ENCODE measurements around the gene PTPMT1.
"Not testable (repeated sequence)": the region's sequence is repeated elsewhere in the genome, so short reads cannot be mapped to it uniquely, and the experiment has no call there.

Gene PTPMT1

GRCh38 chr11:47533690-47534151 is 31.7 kb upstream of the PTPMT1 start:
- no peak for DNase-seq

DNA sequence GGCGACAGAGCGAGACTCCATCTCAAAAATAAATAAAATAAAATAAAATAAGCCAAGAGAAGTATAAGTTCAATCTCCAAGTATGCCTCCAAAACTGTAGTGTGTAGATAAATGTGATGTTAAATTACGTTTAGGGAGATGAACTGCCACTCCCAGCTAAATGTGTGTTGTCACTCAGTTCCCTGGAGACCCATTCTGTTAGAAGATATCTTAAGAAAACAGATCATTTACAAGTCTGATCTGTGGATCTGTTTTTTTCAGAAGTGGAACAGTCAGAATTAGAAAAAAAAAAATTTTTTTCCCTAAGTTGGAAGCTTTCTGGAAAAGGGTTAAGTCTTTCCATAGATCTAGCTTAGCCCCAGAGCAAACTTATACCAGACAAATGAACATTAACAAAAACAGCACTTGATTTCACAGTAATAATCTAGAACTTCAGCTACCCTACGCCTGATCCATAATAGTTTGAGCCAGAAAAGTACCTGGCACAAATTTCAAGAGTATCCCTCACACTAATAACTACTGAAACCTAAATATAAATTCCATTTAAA is 30.6 kb upstream of the PTPMT1 start:
- no peak for TF ChIP-seq POLR2A (IDR thresholded peaks at IDR 0.05; ENCODE audit: low read length)
- no peak for TF ChIP-seq GATA1 (IDR thresholded peaks at IDR 0.05; ENCODE audit: low read depth, low read length)
- DNase-seq, result peak; percentile 54 to 70

More at GRCh38 chr11:47533690-47534151, 31.7 kb upstream of the PTPMT1 start:
- TF ChIP-seq GATA1 (IDR thresholded peaks at IDR 0.05; ENCODE audit: low read depth, low read length) (no peak), POLR2A (IDR thresholded peaks at IDR 0.05; ENCODE audit: low read length) (no peak)

DNA sequence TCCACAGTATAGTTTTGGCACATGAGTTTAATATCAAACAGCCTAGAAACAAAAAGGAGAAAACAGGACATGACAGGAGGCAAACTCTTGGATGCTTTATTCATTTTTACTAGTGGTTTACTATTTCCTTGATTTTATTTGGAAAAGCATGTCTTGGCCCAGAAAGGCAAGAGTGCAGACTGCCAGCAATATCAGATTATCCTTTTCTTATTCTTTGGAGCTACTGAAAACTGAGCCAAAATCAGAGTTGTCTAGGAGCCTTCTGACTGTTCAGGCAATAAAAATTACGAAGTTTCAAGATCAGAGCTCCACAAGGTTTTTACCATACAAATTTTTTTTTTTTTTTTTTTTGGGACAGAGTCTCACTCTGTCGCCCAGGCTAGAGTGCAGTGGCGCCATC is 28.5 kb upstream of the PTPMT1 start:
- TF ChIP-seq GATA1 (IDR thresholded peaks at IDR 0.05; ENCODE audit: low read depth, low read length) (no peak), POLR2A (IDR thresholded peaks at IDR 0.05; ENCODE audit: low read length) (no peak)
- no peak for DNase-seq

- TF ChIP-seq POLR2A (IDR thresholded peaks at IDR 0.05; ENCODE audit: low read length), result no peak
- no peak for DNase-seq
Measured at GRCh38 chr11:47538741-47539565, 26.4 kb upstream of the PTPMT1 start.

GRCh38 chr11:47539681-47540039 is 25.7 kb upstream of the PTPMT1 start:
- TF ChIP-seq GATA1 (IDR thresholded peaks at IDR 0.05; ENCODE audit: low read depth, low read length), result no peak
- TF ChIP-seq POLR2A (IDR thresholded peaks at IDR 0.05; ENCODE audit: low read length), result no peak
- DNase-seq, result no peak

DNA sequence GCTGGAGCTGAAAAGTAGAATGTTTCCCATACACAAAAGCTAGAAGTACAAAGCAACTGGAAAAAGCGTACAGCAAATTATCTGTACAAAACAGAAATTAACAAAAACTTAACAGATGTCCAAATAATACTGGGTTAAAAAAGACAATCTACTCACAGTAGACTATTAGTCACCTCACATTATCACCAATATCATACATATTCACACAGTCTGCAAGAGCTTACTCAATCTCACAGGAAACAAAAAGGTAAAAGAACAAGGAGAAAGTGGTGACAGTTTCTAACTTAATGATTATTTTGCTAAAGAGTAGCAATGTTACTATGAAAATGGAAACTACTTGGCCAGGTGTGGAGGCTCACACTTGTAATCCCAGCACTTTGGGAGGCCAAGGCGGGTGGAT is 24.3 kb upstream of the PTPMT1 start:
- TF ChIP-seq GATA1 (IDR thresholded peaks at IDR 0.05; ENCODE audit: low read depth, low read length) (no peak), POLR2A (IDR thresholded peaks at IDR 0.05; ENCODE audit: low read length) (no peak)
- DNase-seq, result no peak

DNA sequence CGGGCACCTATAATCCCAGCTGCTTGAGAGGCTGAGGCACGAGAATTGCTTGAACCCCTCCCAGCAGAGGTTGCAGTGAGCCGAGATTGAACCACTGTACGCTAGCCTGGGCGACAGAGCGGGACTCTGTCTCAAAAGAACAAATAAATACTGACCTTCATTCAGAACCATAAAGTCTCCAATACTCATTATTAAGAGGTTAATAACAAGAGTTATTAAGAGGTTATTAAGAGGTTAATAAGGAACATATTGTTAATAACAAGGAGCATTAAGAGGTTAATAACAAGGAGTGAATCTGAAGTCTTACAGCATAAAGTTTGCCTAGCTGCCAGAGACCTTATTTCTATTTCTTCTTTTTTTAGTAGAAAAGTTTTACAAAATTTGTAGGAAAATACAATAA is 20.1 kb upstream of the PTPMT1 start:
- DNase-seq, result no peak
- TF ChIP-seq POLR2A (IDR thresholded peaks at IDR 0.05; ENCODE audit: low read length) (no peak), GATA1 (IDR thresholded peaks at IDR 0.05; ENCODE audit: low read depth, low read length) (no peak)

GRCh38 chr11:47546274-47546673 is 19.1 kb upstream of the PTPMT1 start:
- not testable (repeated sequence) for DNase-seq

- TF ChIP-seq POLR2A (IDR thresholded peaks at IDR 0.05; ENCODE audit: low read length), result no peak
- no peak for TF ChIP-seq GATA1 (IDR thresholded peaks at IDR 0.05; ENCODE audit: low read depth, low read length)
- peak in 1 of 2 experiments; percentile 63 for DNase-seq
Measured at GRCh38 chr11:47550288-47551047, 14.9 kb upstream of the PTPMT1 start.

DNA sequence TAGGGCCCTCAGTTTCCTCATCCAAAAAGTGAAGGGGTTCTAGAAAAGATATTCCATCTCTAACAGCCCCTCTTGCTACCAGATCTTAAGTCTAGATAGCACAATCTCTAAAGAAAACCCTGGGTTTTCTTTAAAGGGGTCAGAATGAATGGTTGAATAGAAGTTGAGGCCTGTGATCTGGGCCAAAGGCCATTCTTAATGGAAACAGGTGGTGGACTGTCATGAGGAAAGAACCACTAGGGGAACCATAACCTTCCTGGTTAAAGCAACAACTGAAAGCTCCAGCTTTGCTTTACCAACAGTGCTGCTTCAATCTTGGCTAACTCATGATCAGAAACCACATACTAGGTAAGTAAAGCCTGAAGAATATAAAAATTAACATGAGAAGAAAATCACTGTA is 14.3 kb upstream of the PTPMT1 start:
- peak; percentile 34 to 50 for DNase-seq
- TF ChIP-seq POLR2A (IDR thresholded peaks at IDR 0.05; ENCODE audit: low read length) (no peak), GATA1 (IDR thresholded peaks at IDR 0.05; ENCODE audit: low read depth, low read length) (no peak)

DNA sequence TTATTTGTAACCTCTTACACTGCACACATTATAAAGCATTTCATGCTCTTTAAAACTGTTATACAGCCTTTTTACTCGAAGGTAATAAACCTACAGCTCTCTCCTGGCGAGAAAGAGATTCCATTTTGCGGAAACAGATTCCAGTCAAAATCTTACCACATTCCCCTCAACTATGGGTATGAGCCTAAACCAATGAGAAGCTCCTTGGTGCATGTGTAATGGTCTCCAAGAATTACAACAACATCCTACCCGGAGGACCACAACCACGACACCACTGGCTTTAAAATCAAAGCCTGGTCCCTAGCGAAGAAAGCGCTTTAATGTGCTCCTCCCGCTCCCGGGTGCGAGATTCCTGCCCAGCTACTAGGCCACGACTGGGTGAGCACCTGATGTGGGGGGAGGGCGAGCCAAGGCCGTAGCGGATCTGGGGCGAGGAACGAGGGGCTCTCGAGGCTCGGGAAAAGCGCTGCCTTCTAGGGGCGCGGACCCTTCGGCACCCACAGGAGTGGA is 13.3 kb upstream of the PTPMT1 start:
- DNase-seq, result peak in 1 of 2 experiments; percentile 50
- no peak for TF ChIP-seq POLR2A (IDR thresholded peaks at IDR 0.05; ENCODE audit: low read length)
- TF ChIP-seq GATA1 (IDR thresholded peaks at IDR 0.05; ENCODE audit: low read depth, low read length), result no peak

- TF ChIP-seq GATA1 (IDR thresholded peaks at IDR 0.05; ENCODE audit: low read depth, low read length) (no peak), POLR2A (IDR thresholded peaks at IDR 0.05; ENCODE audit: low read length) (peak; percentile 29)
- DNase-seq, result peak; percentile 93 to 96
Measured at GRCh38 chr11:47552566-47553405, 12.6 kb upstream of the PTPMT1 start, which contains the start of gene CELF1. TSS of gene CELF1 (minus strand) at chr11:47553132. CDS start at chr11:47499523, 53,609 bp downstream.

GRCh38 chr11:47553406-47553743 is 12.0 kb upstream of the PTPMT1 start:
- TF ChIP-seq GATA1 (IDR thresholded peaks at IDR 0.05; ENCODE audit: low read depth, low read length) (no peak), POLR2A (IDR thresholded peaks at IDR 0.05; ENCODE audit: low read length) (no peak)
- DNase-seq, result no peak

DNA sequence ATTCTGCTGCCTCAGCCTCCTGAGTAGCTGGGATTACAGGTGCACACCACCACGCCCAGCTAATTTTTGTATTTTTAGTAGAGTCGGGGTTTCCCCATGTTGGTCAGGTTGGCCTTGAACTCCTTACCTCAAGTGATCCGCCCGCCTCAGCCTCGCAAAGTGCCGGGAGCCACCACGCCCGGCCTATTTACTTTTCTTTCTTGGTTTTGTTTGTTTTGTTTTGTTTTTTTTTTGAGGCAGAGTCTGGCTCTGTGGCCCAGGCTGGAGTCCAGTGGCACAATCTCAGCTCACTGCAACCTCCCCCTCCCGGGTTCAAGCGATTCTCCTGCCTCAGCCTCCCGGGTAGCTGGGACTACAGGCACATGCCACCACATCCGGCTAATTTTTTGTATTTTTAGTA is 8.4 kb upstream of the PTPMT1 start:
- not testable (repeated sequence) for DNase-seq

Measured in erythroblast (primary cell).